OCI-LY7 (cell line): Measurements from ENCODE around the gene NR3C1. TPM values are rescaled to one million over a fixed set of nuclear protein-coding genes. Genes with fewer than 3 reads are reported as not detected.

ENCODE experiments used
- BruUV-seq: library from RNA; stranded (reverse); fragments of 400-500 nt; replicated peaks from 2 replicates; lab custom pipeline; 2021; lab: Mats Ljungman, UMichigan
- CTCF ChIA-PET: fragments of 300-600 bp; sonication (Branson Sonifier 250); formaldehyde crosslinking; loops from one replicate; lab custom pipeline; 2022; ENCODE audit warnings: antibody characterized with exemption; ENCODE audit not compliant: unreplicated experiment; lab: Charles Lee
- POLR2A ChIA-PET: fragments of 300-600 bp; sonication (Branson Sonifier 250); formaldehyde crosslinking; loops from one replicate; lab custom pipeline; 2022; ENCODE audit warnings: antibody characterized with exemption; lab: Charles Lee
- DNase-seq: peaks from one replicate; pipeline ENCODE4 v3.0.0-alpha.2; 2015; ENCODE audit warnings: low spot score
- H2AFZ ChIP-seq: fragments of 200-600 bp; sonication (generic), shearing (Covaris generic); 2 replicates; pipeline ENCODE4 v1.6.1; 2014; ENCODE audit warnings: mild to moderate bottlenecking, antibody characterized with exemption, low read length, moderate library complexity
- H3K27ac ChIP-seq: fragments of 200-600 bp; sonication (generic); 2 replicates; pipeline ENCODE4 v1.5.1; 2014; ENCODE audit warnings: mixed run types, low read depth, mild to moderate bottlenecking, moderate library complexity, low read length, inconsistent platforms; ENCODE audit not compliant: poor library complexity, severe bottlenecking
- H3K36me3 ChIP-seq: fragments of 200-600 bp; sonication (generic); 2 replicates; pipeline ENCODE4 v1.6.1; 2014; ENCODE audit warnings: mild to moderate bottlenecking, antibody characterized with exemption, low read length, moderate library complexity, mixed read lengths; ENCODE audit not compliant: insufficient read depth
- H3K4me1 ChIP-seq: fragments of 200-600 bp; sonication (generic); 2 replicates; pipeline ENCODE4 v1.5.1; 2014; ENCODE audit warnings: mild to moderate bottlenecking, low read length; ENCODE audit not compliant: insufficient read depth, poor library complexity, severe bottlenecking
- H3K4me2 ChIP-seq: fragments of 200-600 bp; sonication (generic); 2 replicates; pipeline ENCODE4 v1.6.1; 2014; ENCODE audit warnings: mild to moderate bottlenecking, low read length
- H3K4me3 ChIP-seq: fragments of 200-600 bp; sonication (generic); 2 replicates; pipeline ENCODE4 v1.5.1; 2014; ENCODE audit warnings: mild to moderate bottlenecking, low read depth, low read length; ENCODE audit not compliant: poor library complexity, severe bottlenecking
- H3K79me2 ChIP-seq: fragments of 200-600 bp; sonication (generic); 2 replicates; pipeline ENCODE4 v1.6.1; 2016; ENCODE audit warnings: low read depth, mild to moderate bottlenecking, low read length, moderate library complexity, mixed read lengths; ENCODE audit not compliant: insufficient read depth
- H3K9me2 ChIP-seq: fragments of 200-600 bp; sonication (generic); 2 replicates; pipeline ENCODE4 v1.6.1; 2016; ENCODE audit warnings: mild to moderate bottlenecking, low read length, mixed read lengths; ENCODE audit not compliant: insufficient read depth
- H3K9me3 ChIP-seq: fragments of 200-600 bp; sonication (generic); 2 replicates; pipeline ENCODE4 v1.6.1; 2014; ENCODE audit warnings: mild to moderate bottlenecking, mixed run types, low read length, mixed read lengths
- H4K20me1 ChIP-seq: fragments of 200-600 bp; sonication (generic); 2 replicates; pipeline ENCODE4 v1.6.1; 2014; ENCODE audit warnings: mild to moderate bottlenecking, antibody characterized with exemption, low read length, moderate library complexity, mixed read lengths; ENCODE audit not compliant: insufficient read depth
- EZH2phosphoT487 ChIP-seq: fragments of 200-600 bp; sonication (generic); IDR thresholded peaks from 2 replicates; pipeline ENCODE4 v1.6.1; 2018; ENCODE audit warnings: low read depth, borderline replicate concordance, mild to moderate bottlenecking, mixed run types, antibody characterized with exemption, low read length, moderate library complexity, mixed read lengths
- intact Hi-C: fragments of 100-400 bp; cut with micrococcal nuclease; formaldehyde crosslinking; loops from one replicate; pipeline ENCODE4 v1.10.0; 2022; ENCODE audit not compliant: unreplicated experiment
- total RNA-seq, 2 experiments: library from RNA; depleted of rRNA in 1 of 2; stranded (reverse); fragments of >200 nt in 1 of 2; shearing (Covaris generic) in 1 of 2; gene quantifications; 2 replicates each; pipeline ENCODE4 v1.2.3, GENCODE V29; 2014 to 2022
- TF ChIP-seq, protein P1 (sequence below): fragments of 200-600 bp; sonication (generic); conservative IDR thresholded peaks from 2 replicates; pipeline ENCODE4 v1.5.1; 2014; ENCODE audit warnings: mild to moderate bottlenecking, antibody characterized with exemption, low read length, moderate library complexity, mixed read lengths

Gene NR3C1
- total RNA-seq, 2 experiments from 2014 or later, result 45.6 to 106 TPM

GRCh38 chr5:143399616-143400540 lies 3.6 kb downstream of the NR3C1 start:
- CTCF ChIA-PET, result no interaction called here
- Histone ChIP-seq H2AFZ (no peak overlapping the region), H3K4me2 (peak overlapping the region; percentile 92), H3K36me3 (peaks cover 42% of the 10 kb centered on the region), H3K79me2 (peaks cover 85% of the 10 kb centered on the region), H3K9me2 (no peaks in the 10 kb centered on the region), H3K27ac (peak overlapping the region; percentile 14), H3K4me3 (peak overlapping the region; percentile 91), H3K4me1 (peaks cover 38% of the 10 kb centered on the region), H4K20me1 (peaks cover 56% of the 10 kb centered on the region; the same call in 1 of the 2 replicates), H3K9me3 (no peaks in the 10 kb centered on the region)
- TSS peak; percentile 28 for BruUV-seq
- no peak for TF ChIP-seq EZH2phosphoT487
- TF ChIP-seq, protein P1, sequence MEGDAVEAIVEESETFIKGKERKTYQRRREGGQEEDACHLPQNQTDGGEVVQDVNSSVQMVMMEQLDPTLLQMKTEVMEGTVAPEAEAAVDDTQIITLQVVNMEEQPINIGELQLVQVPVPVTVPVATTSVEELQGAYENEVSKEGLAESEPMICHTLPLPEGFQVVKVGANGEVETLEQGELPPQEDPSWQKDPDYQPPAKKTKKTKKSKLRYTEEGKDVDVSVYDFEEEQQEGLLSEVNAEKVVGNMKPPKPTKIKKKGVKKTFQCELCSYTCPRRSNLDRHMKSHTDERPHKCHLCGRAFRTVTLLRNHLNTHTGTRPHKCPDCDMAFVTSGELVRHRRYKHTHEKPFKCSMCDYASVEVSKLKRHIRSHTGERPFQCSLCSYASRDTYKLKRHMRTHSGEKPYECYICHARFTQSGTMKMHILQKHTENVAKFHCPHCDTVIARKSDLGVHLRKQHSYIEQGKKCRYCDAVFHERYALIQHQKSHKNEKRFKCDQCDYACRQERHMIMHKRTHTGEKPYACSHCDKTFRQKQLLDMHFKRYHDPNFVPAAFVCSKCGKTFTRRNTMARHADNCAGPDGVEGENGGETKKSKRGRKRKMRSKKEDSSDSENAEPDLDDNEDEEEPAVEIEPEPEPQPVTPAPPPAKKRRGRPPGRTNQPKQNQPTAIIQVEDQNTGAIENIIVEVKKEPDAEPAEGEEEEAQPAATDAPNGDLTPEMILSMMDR, result no peak
- POLR2A ChIA-PET, result interaction anchor here (0.6 to 5.4 kb wide), 13 partner anchors 8 to 398 kb away, joined by 3 to 39 read pairs (median 4); no protein-coding TSS in a partner anchor
- DNase-seq, result peak; percentile 18
- intact Hi-C loops, result loop anchor here (5.0 to 10.0 kb wide), 4 partner anchors 173 to 775 kb away; partner anchors contain the start of genes KCTD16 and YIPF5

GRCh38 chr5:143398451-143399237 lies 4.8 kb downstream of the NR3C1 start:
- Histone ChIP-seq H3K27ac (peak overlapping the region; percentile 43), H3K9me3 (no peaks in the 10 kb centered on the region), H4K20me1 (peaks cover 68% of the 10 kb centered on the region; the same call in 1 of the 2 replicates), H3K4me3 (peak overlapping the region; percentile 91), H3K4me2 (peak overlapping the region; percentile 92), H3K4me1 (peaks cover 51% of the 10 kb centered on the region), H2AFZ (no peak overlapping the region), H3K36me3 (peaks cover 47% of the 10 kb centered on the region), H3K79me2 (peaks cover 98% of the 10 kb centered on the region), H3K9me2 (no peaks in the 10 kb centered on the region)
- CTCF ChIA-PET, result no interaction called here
- peak; percentile 37 for DNase-seq
- BruUV-seq, result no TSS peak
- intact Hi-C loops, result no loop called here
- no peak for TF ChIP-seq EZH2phosphoT487
- TF ChIP-seq, protein P1, result no peak
- POLR2A ChIA-PET, result interaction anchor here (0.6 to 5.4 kb wide), 9 partner anchors 15 to 403 kb away, joined by 3 to 39 read pairs (median 4); no protein-coding TSS in a partner anchor
